CD4-positive, alpha-beta T cell treated with Interleukin-4 for 1 hour (primary cell): Measurements from ENCODE around the gene OR52N1.

Experiments
- DNase-seq, 2 donors: peaks; one replicate each; pipeline ENCODE4 v3.0.0-alpha.2; 2020 to 2022

OR52N1 gene

DNA sequence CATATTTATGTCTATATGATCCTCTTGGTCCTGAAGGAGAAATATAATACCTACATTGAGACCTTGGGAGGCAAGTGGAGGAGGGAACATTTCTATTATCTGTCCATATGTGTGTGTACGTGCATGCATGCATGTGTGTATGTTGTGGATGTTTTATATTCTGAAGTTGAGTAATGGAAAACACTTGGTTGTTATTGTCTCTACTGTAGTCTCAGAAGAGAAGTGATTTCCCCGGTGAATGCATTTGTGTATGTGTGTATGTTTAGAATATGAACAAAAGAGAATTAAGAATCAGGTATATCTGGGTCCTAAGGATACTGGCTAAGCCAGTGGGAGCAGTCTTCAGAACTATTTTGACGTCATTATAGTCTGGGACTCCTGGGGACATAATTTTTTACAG lies at the start of gene OR52N1:
Gene OR52N1, minus strand, starts transcription at position 101 of the 400 bp plus-strand sequence. CDS start 2,449 bp downstream, outside the sequence.
- no peak for DNase-seq

DNA sequence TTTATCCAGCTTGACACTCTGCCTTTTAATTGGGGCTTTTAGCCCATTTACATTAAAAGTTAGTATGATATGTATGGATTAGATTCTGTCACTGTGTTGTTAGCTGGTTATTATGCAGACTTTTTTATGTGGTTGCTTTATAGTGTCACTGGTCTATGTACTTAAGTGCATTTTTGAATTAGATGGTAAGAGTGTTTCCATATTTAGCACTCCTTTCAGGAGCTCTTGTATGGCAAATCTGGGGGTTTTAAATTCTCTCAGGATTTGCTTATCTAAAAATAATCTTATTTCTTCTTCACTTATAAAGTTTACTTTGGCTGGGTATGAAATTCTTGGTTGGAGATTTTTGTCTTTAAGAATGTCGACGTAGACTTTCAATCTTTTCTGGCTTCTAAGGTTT lies 46.6 kb upstream of the OR52N1 start:
- DNase-seq, result no peak

DNA sequence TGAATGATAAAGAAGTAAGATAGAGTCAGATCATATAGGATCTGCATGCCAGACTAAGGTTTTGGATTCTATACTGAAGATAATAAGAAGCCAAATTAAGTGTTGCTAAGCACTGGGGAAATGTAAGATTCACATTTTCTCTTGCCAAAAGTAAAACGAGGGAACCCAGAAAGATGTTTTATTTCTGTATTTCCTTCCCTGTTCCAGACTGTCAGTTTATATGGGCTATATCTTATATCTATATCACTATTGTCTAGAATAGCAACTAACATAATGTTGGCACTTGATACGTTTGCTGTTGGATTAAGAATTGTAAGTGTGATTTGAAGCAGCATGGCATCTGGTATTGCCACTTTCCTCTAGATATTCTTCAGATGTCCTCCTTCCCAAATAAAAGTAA lies 42.4 kb upstream of the OR52N1 start:
- no peak for DNase-seq

DNA sequence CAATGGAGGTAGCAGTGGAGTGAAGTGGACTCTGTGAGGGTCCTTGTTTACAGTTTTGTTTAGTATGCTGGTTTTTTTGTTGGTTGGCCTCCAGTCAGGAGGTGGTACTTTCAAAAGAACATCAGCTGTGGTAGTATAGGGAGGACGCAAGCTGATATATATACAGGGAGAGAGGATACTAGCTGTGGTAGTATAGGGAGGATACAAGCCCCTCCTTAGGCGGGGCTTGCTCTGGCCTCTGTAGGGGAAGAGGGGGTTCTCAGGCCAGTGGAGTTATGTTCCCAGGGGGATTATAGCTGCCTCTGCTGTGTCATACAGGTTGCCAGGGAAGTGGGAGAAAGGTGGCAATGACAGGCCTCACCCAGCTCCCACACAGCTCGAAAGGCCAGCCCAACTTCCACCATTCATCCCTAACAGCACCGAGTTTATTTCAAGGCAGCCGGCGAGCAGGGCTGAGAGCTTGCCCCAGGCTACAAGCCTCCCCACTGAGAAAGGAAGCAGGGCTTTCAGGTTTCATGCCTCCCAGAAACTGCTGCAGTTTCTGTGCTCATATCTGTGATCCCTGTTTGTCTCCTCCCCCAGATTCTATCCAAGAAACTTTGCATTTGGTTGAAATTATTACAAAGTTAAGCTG lies 40.2 kb upstream of the OR52N1 start:
- no peak for DNase-seq

DNA sequence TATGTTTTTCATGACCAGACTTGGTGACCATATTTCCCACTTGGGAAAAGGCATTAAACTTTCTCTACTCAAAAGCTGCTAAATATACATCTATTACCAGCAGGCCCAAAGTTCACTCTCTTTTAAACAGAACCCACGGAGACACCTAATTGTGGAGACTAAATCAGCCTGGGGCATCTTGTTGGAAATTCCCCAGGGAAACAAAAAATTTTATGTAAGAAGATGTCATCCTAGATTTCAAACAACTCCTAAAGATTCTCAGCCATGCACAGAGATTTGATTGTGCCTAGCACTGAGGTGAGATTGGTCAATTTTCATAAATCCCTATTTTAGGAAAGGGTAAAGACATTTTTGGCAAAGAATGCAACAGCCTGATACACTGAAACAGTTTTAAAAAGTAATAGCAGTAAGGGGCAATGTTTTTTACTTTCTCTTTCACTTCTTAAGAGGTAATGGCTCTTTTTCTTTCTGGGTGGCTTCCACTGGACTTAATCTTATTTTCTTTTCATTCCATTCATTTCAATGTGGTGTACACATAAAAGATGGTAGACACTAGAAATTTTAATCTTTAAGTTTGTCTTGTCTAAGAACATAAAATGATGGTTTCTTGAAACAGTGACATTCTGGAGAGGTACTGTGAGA lies 27.3 kb upstream of the OR52N1 start:
- DNase-seq, result peak in 1 of 2 donors; percentile 20

DNA sequence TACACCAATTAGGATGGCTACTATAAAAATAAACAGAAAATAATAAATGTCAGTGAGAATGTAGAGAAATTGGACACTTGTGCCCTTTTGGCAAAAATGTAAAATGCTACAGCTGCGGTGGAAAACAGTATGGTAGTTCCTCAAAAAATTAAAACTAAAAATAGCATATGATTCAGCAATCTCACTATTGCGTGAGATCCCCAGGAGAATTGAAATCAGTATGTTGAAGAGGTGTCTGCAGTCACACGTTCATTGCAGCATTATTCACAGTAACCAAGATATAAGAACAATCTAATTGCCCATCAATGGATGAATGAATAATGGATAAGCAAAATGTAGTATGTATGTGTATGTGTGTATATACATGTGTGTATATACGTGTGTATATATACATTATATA lies 24.5 kb upstream of the OR52N1 start:
- DNase-seq, result no peak

DNA sequence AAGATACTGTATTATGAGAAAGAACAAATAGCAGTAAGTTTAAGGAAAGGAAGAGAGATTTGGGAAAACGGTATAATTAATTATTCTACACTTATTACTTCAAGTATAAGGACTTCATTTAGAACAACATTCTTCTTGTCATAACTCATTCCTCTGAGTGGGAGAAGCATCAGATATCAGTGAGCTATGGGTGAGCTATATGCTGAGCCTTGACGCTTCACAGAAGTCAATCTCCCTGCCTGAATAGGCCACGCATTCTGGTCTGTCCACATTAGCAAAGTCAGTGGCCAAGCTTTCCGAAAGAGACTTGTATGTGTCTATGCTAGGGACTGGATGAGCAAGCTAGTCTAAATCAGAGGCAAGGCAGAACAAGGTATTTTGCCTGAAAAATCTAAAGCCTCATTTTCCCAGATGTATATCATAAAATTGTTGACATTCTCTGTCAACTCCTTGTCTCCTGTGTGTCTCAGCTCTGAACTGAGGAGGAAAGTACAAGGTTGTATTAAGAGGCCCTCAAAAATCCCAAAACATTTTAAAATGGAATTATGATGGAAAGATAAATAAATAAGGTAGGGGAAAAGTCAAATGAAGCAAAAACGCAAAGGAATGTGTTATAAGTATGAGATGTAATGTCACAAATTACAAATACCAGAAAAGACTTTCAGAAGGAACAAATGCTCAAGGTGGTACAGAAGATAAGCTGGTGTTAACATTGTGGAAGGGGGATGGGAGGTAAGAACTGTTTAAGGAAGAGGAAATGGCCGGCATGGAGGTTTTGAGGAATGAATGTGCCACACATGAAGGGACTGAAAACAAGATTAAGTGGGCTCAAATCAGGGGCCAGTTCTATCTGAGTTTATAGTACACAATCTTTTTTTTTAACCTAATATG lies 19.1 kb upstream of the OR52N1 start:
- no peak for DNase-seq

DNA sequence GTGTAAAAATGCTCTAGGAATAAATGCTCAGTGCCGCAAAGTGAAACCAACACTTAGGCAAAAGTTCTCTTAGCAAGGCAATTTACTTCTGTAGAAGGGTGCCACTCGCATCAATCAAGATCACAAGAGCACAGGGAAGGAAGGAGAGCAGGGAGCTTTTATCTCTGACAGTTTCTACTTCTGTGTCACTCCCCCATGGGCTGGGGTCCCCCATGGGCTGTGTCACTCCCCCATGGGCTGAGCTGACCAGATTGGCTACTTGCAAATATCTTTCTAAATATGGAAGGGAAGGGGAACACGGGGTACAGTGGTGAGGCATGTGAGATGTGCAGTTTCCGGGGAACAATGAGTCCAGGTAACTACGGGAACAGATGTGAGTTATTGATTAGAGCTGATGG lies 18.1 kb upstream of the OR52N1 start:
- DNase-seq, result peak in 1 of 2 donors; percentile 7

DNA sequence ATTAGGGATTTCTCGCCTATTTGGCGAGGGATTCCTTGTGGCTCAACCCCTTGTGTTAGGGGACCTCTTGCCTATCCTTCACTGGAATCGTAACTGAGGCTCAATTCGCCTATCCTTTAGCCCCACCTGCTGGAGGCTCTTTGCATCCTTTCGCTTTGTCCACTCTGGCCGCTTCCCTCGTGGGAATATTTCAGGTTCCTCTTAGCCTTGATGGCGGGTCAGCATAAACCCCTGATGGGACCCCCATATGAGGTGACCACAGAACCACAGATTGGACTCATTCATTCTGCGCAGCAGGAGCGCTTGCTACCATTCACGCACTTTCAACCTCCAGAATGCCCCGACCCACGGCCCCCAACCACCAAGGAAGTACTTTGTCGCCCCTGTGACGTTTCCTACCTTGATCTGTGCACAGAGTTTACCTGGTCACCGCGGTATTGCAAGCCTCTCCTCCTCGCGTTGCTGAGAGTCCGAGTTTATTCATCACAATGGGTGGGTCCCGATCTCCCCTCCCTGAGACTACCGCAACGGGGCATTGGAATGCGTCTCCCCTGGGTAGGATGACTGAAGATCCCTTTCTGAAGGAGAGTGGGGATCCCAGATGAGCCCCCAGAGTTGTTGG lies 17.5 kb upstream of the OR52N1 start, which contains the start of gene OR52N2:
Gene OR52N2, plus strand, starts transcription at position 425 of the 622 bp plus-strand sequence. CDS start 11,412 bp downstream, outside the sequence.
- peak; percentile 77 to 78 for DNase-seq

DNA sequence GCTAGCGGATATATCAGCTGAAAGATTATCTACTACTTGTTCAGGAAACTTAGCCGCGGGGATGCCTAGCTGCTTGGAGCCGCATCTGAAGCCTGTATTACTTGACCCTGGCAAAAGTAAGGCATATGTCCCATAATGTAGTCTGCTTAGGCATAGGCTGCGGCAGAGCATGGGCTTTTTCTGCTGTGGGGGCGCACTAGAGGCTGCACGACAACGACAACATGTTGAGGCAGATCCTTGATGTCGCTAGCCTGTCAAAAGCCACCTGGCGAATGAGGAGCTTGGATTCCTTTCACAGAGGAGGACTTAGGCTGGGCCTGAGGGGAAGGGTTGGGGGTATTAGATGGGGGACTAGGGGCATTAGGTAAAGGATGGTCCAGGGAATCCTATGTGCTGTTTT lies 16.5 kb upstream of the OR52N1 start:
- DNase-seq, result no peak

DNA sequence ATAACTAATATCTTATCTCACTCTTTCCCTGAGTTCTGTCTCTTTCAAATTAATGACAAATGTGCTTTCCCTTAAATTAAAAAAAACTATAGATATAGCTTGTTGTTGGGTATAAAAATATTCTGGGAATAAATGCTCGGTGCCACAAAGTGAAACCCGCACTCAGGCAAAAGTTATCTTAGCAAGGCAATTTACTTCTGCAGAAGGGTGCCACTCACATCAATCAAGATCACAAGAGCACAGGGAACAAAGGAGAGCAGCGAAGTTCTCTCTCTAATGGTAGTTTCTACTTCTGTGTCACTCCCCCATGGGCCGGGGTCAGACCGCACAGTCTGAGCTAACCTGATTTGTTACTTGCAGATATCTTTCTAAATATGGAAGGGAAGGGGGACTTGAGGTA lies 12.9 kb upstream of the OR52N1 start:
- DNase-seq, result no peak

DNA sequence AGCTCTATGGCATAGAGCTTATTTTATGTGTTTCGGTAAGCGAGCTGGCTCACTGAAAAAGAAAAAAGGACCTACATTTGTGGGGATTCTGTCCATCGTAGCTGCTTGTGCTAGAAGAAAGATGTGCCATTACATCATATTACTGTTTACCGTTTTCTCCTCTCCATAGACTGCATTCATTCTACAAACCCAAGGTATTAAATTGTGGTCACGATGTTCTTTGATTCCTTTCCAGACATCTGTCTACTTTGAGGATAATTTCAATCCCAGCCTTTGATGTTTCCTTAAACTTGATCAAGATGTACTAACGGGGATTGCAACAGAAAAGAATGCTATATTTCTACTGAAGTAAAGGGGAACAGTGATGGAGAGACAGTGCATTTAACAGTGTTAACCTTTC lies 5.5 kb upstream of the OR52N1 start:
- no peak for DNase-seq

DNA sequence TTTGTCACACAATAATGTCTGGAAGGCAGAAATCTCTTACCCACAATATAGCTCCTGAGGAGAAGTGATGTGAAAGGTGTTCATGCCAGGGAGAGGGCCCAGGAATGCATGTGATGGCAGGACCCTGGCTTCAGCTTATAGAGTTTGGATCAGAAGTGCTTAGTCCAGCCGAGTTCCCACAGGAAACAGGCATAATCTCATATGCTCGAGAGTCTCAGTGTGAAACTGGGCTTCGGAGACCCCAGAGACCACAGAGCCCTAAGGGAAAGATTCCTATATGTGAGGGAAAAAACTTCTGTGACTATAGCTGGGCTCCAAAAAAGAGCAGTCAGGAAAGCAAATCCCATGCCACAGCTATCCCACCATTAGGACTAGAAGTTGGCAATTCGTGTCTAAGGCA lies 7.8 kb downstream of the OR52N1 start, which contains the start of gene OR52N5:
Gene OR52N5, minus strand, starts transcription at position 101 of the 400 bp plus-strand sequence. CDS start 4,721 bp downstream, outside the sequence.
- DNase-seq, result no peak

DNA sequence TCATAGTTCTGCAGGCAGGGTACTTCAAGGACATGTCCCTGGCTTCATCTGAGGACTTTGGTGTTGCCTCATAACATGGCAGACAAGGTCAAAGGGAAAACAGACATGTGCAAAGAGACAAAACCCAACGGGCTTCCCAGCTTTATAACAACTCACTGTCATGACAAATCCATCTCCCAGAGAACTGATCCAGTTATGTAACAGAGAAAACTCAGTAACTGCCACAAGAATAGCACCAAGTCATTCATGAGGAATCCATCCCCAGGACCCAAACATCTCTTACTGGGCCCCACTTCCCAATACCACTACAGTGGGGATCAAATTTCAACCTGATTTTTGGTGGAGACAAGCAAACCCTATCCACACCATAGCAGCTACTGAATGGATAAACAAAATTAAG lies 24.0 kb downstream of the OR52N1 start:
- DNase-seq, result no peak

DNA sequence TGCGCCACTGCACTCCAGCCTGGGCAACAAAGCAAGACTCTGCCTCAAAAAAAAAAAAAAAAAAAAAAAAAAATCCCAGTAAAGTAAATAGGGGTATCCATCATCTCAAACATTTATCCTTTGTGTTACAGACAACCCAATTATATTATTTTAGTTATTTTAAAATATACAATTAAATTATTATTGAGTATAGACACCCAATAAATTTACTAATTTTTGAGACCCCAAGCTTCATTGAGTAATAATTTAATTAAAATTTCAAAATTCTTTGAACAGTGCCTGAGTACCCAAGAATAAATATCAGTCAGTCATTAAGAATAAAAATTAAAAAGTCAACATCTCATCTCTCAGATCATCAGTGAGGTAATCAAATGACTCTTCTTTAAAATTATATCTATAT lies 37.1 kb downstream of the OR52N1 start, which contains the start of gene OR52N4:
Gene OR52N4, plus strand, starts transcription at position 301 of the 400 bp plus-strand sequence. CDS start 498 bp downstream, outside the sequence.
- DNase-seq, result no peak

DNA sequence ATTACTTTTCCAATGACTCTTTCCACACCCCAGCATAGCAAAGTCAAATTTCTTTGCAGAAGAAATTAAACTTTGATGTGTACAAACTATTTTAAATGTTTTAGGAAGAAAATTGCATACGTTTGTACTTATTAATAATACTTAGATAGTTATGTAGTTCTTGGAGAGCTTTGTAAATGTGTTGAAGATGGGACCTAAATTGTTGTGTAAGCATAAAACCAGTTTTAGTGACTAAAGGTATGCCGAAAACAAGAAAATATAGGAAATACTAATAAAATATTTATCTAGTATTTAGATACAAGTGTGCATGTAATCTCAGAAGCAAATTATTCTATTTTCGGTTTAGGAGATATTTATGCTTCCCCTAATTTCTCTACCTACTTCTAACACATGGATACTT lies 41.2 kb downstream of the OR52N1 start:
- DNase-seq, result no peak

DNA sequence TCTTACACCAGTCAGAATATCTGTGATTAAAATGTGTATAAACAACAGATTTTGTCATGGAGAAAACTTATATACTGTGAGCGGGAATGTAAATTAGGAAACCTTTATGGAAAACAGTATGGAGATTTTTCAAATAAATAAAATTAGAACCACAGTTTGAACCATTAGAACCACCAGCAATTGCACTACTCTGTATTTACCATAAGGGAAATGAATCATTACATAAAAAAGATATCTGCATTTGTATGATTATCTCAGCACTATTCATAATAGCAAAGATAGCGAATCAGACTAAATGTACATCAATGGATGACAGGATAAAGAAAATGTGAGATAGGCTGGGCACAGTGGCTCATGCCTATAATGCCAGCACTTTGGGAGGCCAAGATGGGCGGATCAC lies 44.5 kb downstream of the OR52N1 start:
- no peak for DNase-seq

DNA sequence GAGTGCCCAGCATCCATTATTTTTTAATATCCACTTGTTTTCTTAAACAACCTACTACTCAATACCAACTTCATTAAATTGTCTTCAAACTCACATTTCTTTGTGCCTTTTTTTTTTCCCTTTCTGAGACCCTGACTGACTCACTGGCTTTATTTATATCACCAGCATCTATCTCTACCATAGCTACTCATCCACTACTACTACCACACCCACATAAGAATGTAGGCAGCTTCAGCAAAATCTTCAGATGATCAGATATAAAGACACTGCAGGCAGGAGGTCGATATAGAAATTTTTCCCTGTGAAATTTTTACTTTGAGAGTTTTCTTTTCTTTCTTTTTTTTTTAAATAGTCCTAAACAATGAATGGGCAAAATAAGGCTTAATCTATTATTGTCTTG lies 52.6 kb downstream of the OR52N1 start:
- DNase-seq, result no peak

DNA sequence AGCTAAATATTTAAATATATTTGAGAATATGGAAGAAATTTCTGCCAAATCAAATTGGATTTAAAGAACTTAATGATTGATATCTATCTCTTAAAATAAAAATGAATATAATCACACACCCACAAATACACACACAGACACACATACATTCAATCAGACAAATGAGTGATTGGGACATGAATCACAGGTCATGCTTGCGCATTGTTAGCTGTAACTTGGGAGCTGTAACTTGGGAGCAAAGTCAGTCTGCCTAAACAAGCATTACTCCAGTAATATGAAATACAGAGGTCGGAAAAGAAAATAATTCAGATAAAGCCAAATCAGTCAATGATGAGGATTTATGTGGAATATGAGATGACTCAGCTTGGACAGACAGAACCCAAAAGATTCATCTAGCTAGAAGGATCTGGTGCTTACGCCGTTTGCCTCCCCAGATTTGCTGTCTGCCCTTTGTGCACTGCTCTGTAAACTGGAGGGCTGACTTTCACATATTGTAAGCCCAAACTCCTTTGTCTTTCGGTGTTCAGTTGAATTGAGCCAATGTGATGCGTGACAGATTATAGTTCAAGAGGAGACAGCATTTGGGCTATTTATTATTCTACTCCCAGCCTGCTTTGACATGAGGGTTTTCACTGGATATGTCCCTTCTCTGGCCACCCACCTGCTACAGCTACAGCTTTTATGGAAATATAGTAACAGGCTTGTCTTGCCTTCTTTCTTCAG lies 53.2 kb downstream of the OR52N1 start:
- no peak for DNase-seq

DNA sequence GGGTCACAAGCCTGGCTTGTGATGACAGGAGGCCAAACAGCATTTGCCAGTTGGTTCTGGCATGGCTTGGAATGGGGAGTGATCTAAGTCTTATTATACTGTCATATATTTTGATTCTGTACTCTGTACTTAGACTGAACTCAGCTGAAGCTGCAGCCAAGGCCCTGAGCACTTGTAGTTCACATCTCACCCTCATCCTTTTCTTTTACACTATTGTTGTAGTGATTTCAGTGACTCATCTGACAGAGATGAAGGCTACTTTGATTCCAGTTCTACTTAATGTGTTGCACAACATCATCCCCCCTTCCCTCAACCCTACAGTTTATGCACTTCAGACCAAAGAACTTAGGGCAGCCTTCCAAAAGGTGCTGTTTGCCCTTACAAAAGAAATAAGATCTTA lies 54.0 kb downstream of the OR52N1 start:
- DNase-seq, result no peak
